Measurements from ENCODE around the gene C1orf232.
A peak's percentile ranks its signal among the peaks of the same experiment; 100 is the strongest.

- TF ChIP-seq YY1 (IDR thresholded peaks at IDR 0.05; ENCODE audit: low read depth): no peak
- no peak for TF ChIP-seq MAX (IDR thresholded peaks at IDR 0.05)
- no peak for TF ChIP-seq EGR1 (IDR thresholded peaks at IDR 0.05)
- TF ChIP-seq RAD21 (IDR thresholded peaks at IDR 0.05; ENCODE audit: low read depth): no peak
- TF ChIP-seq REST (IDR thresholded peaks at IDR 0.05; ENCODE audit: low read depth): no peak
- TF ChIP-seq CEBPB (IDR thresholded peaks at IDR 0.05): peak; percentile 71
- TF ChIP-seq FOXM1 (IDR thresholded peaks at IDR 0.05; ENCODE audit: borderline replicate concordance, low read depth): peak; percentile 96
- no peak for TF ChIP-seq NFIC (IDR thresholded peaks at IDR 0.05)
- TF ChIP-seq TAF1 (IDR thresholded peaks at IDR 0.05; ENCODE audit: low read depth): no peak
- TF ChIP-seq EP300 (IDR thresholded peaks at IDR 0.05; ENCODE audit: borderline replicate concordance): no peak
- 0 out of 2 replicates have a peak, but pooled peaks have one; percentile 14 for TF ChIP-seq TCF12 (IDR thresholded peaks at IDR 0.05; ENCODE audit: low read depth)
- no peak for TF ChIP-seq CREB1 (IDR thresholded peaks at IDR 0.05; ENCODE audit: low read depth)
- no peak for TF ChIP-seq USF1 (IDR thresholded peaks at IDR 0.05)
- TF ChIP-seq ZBTB7A (IDR thresholded peaks at IDR 0.05; ENCODE audit: low read depth): no peak
Measured at GRCh38 chr1:26126321-26127084, 42.3 kb downstream of the C1orf232 start.
